K562 (cell line): ENCODE results near the gene SYNPO. TPM values are rescaled to one million over a fixed set of nuclear protein-coding genes. Genes with fewer than 3 reads are reported as not detected.

ENCODE experiments used
- CBFA2T2 ChIP-seq: fragments of 450-650 bp; conservative IDR thresholded peaks from 2 replicates; pipeline ENCODE4 v1.6.1; 2017; ENCODE audit warnings: mild to moderate bottlenecking
- CGGBP1 ChIP-seq: fragments of 250-450 bp; sonication (Bioruptor Pico); IDR thresholded peaks from 2 replicates; pipeline ENCODE4 v1.9.0; 2021; ENCODE audit warnings: mild to moderate bottlenecking
- CREB1 ChIP-seq, 2 experiments: sonication (generic) in 1 of 2; formaldehyde crosslinking in 1 of 2; IDR thresholded peaks; 2 replicates each; pipeline versions ENCODE4 v1.6.1 to v1.8.0; 2012 to 2022; ENCODE audit warnings: inconsistent platforms in 1 of 2, mild to moderate bottlenecking in 1 of 2, missing genetic modification reagents in 1 of 2, moderate library complexity in 1 of 2
- CTCF ChIP-seq, 3 experiments: IDR thresholded peaks in 2 of 3; conservative IDR thresholded peaks in 1 of 3; 2 replicates each; pipeline ENCODE4 v1.5.1; 2011 to 2012; ENCODE audit warnings: low read length in 3 of 3, mild to moderate bottlenecking in 3 of 3, control low read depth in 2 of 3, improper control_type of control experiment in 1 of 3, inconsistent platforms in 1 of 3, low read depth in 1 of 3, mixed read lengths in 1 of 3, moderate library complexity in 1 of 3; ENCODE audit not compliant: insufficient read depth in 2 of 3
- CXXC5 ChIP-seq: fragments of 250-450 bp; sonication (Bioruptor Pico); IDR thresholded peaks from 2 replicates; pipeline ENCODE4 v1.8.0; 2022; ENCODE audit warnings: inconsistent platforms, mild to moderate bottlenecking, moderate library complexity
- EGR1 ChIP-seq: fragments of 450-650 bp; conservative IDR thresholded peaks from 2 replicates; pipeline ENCODE4 v1.6.1; 2017; ENCODE audit warnings: mild to moderate bottlenecking
- GTF2A2 ChIP-seq: IDR thresholded peaks from 2 replicates; pipeline ENCODE4 v1.6.1; 2016; ENCODE audit warnings: mild to moderate bottlenecking, missing genetic modification characterization, missing compliant biosample characterization
- HDAC8 ChIP-seq: fragments of 450-650 bp; IDR thresholded peaks from 2 replicates; pipeline ENCODE4 v1.6.1; 2016; ENCODE audit warnings: mild to moderate bottlenecking, missing genetic modification characterization, moderate library complexity, missing compliant biosample characterization
- HNRNPK ChIP-seq: fragments of 200-400 bp; formaldehyde crosslinking; IDR thresholded peaks from one replicate; pipeline ENCODE4 v1.6.1; 2018; ENCODE audit warnings: mild to moderate bottlenecking, low read depth, low read length; ENCODE audit not compliant: poor library complexity, severe bottlenecking
- HOXB6 ChIP-seq: fragments of 250-450 bp; sonication (Bioruptor Pico); IDR thresholded peaks from 2 replicates; pipeline ENCODE4 v1.5.1; 2022; ENCODE audit warnings: mild to moderate bottlenecking, borderline replicate concordance
- KLF1 ChIP-seq: fragments of 450-650 bp; IDR thresholded peaks from 2 replicates; pipeline ENCODE4 v1.6.1; 2016; ENCODE audit warnings: missing genetic modification characterization, missing compliant biosample characterization
- KLF16 ChIP-seq: IDR thresholded peaks from 2 replicates; pipeline ENCODE4 v1.6.1; 2016; ENCODE audit warnings: antibody characterized with exemption
- NCOR1 ChIP-seq: fragments of 450-650 bp; IDR thresholded peaks from 2 replicates; pipeline ENCODE4 v1.6.1; 2016; ENCODE audit warnings: mild to moderate bottlenecking, moderate library complexity
- NELFE ChIP-seq: IDR thresholded peaks from 2 replicates; pipeline ENCODE4 v1.6.1; 2011; ENCODE audit warnings: mild to moderate bottlenecking; ENCODE audit not compliant: insufficient read depth, insufficient read length
- NFIC ChIP-seq: fragments of 450-650 bp; IDR thresholded peaks from 2 replicates; pipeline ENCODE4 v1.6.1; 2017; ENCODE audit warnings: mild to moderate bottlenecking, inconsistent platforms
- NR4A1 ChIP-seq, 2 experiments: fragments of 250-450 bp in 1 of 2; fragments of 450-650 bp in 1 of 2; sonication (Bioruptor Pico) in 1 of 2; IDR thresholded peaks; 2 replicates each; pipeline versions ENCODE4 v1.4.0 to v1.6.1; 2016 to 2020; ENCODE audit warnings: mild to moderate bottlenecking in 2 of 2, missing compliant biosample characterization in 1 of 2, missing genetic modification characterization in 1 of 2, moderate library complexity in 1 of 2
- PML ChIP-seq: IDR thresholded peaks from 2 replicates; pipeline ENCODE4 v1.6.1; 2012; ENCODE audit warnings: low read length, inconsistent platforms
- RCOR1 ChIP-seq, 2 experiments: IDR thresholded peaks; 2 replicates each; pipeline ENCODE4 v1.6.1; 2012; ENCODE audit warnings: low read depth in 2 of 2, low read length in 2 of 2, borderline replicate concordance in 1 of 2, improper control_type of control experiment in 1 of 2
- SMAD4 ChIP-seq: fragments of 250-450 bp; sonication (Bioruptor Pico); conservative IDR thresholded peaks from 2 replicates; pipeline ENCODE4 v1.8.0; 2021; ENCODE audit warnings: inconsistent platforms, mild to moderate bottlenecking, moderate library complexity
- SNRNP70 ChIP-seq: fragments of 200-400 bp; formaldehyde crosslinking; optimal IDR thresholded peaks from 2 replicates; pipeline ENCODE3; 2017; ENCODE audit warnings: low read depth, low read length
- XRCC5 ChIP-seq: fragments of 200-400 bp; formaldehyde crosslinking; IDR thresholded peaks from 2 replicates; pipeline ENCODE4 v1.6.1; 2017; ENCODE audit warnings: low read depth, mild to moderate bottlenecking, low read length
- ZFP1 ChIP-seq: fragments of 450-650 bp; formaldehyde crosslinking; IDR thresholded peaks from 2 replicates; pipeline ENCODE4 v1.4.0; 2020; ENCODE audit warnings: mild to moderate bottlenecking, mixed read lengths
- ZNF444 ChIP-seq: fragments of 250-450 bp; sonication (Bioruptor Pico); IDR thresholded peaks from 2 replicates; pipeline ENCODE4 v1.4.0; 2020; ENCODE audit warnings: mild to moderate bottlenecking, moderate library complexity
- polyA plus RNA-seq, 8 experiments: library from polyadenylated mRNA; depleted of rRNA in 4 of 8; stranded (reverse) in 5 of 8; unstranded in 3 of 8; fragments of >200 nt; fragmentation: Nextera tagmentation in 2 of 8; fragmentation: Illumina TruSeq in 1 of 8; extraction: Ambion mirVana in 2 of 8; extraction: Trizol in 1 of 8; gene quantifications; 2 replicates each; pipeline versions ENCODE4 v1.2.1 to v1.2.3, GENCODE V29; 2011 to 2014; ENCODE audit warnings: inconsistent platforms in 1 of 8, missing spikeins in 1 of 8
- total RNA-seq, 7 experiments: library from RNA; depleted of rRNA in 6 of 7; stranded (reverse); fragments of >200 nt in 6 of 7; fragmentation: Illumina TruSeq in 2 of 7; extraction: Trizol in 2 of 7; gene quantifications; 2 replicates each; pipeline versions ENCODE4 v1.2.1 to v1.2.3, GENCODE V29; 2011 to 2021; ENCODE audit warnings: low replicate concordance in 1 of 7
- TF ChIP-seq, protein P1 (sequence below): IDR thresholded peaks from 2 replicates; pipeline ENCODE4 v1.6.1; 2011; ENCODE audit warnings: borderline replicate concordance, low read depth, mild to moderate bottlenecking, moderate library complexity, low read length; ENCODE audit not compliant: insufficient read depth, poor library complexity, severe bottlenecking
- TF ChIP-seq, protein P2 (sequence below): sonication (generic); formaldehyde crosslinking; IDR thresholded peaks from 2 replicates; pipeline ENCODE4 v1.8.1; 2022; ENCODE audit warnings: missing genetic modification reagents

Gene SYNPO
- total and polyA plus RNA-seq, 9 of the 15 experiments (the other 6 are each of a cell fraction or from before 2014, with no cell fraction given), result 0.01 to 0.31 (median 0.03) TPM; not detected in 4

- TF ChIP-seq, protein P1, sequence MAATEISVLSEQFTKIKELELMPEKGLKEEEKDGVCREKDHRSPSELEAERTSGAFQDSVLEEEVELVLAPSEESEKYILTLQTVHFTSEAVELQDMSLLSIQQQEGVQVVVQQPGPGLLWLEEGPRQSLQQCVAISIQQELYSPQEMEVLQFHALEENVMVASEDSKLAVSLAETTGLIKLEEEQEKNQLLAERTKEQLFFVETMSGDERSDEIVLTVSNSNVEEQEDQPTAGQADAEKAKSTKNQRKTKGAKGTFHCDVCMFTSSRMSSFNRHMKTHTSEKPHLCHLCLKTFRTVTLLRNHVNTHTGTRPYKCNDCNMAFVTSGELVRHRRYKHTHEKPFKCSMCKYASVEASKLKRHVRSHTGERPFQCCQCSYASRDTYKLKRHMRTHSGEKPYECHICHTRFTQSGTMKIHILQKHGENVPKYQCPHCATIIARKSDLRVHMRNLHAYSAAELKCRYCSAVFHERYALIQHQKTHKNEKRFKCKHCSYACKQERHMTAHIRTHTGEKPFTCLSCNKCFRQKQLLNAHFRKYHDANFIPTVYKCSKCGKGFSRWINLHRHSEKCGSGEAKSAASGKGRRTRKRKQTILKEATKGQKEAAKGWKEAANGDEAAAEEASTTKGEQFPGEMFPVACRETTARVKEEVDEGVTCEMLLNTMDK, result no peak
- TF ChIP-seq PML (0 out of 2 replicates have a peak, but pooled peaks have one; percentile 40), KLF1 (tag) (no peak), SMAD4 (peak; percentile 28; the same call in 1 of the 2 replicates), CBFA2T2 (peak; percentile 92), KLF16 (peak; percentile 52), ZNF444 (no peak), SNRNP70 (no peak), CXXC5 (no peak), GTF2A2 (no peak), XRCC5 (no peak), HDAC8 (tag) (no peak), NCOR1 (peak; percentile 81), ZFP1 (no peak), NELFE (no peak), NFIC (peak; percentile 92), CGGBP1 (no peak), RCOR1 (IDR thresholded peaks at IDR 0.05; ENCODE audit: borderline replicate concordance in 1 of 2, low read depth in 2 of 2, low read length in 2 of 2) (peak; percentile 77 to 93), HNRNPK (no peak), CTCF (IDR thresholded peaks at IDR 0.05 in 2 of 3, conservative IDR thresholded peaks at IDR 0.05 in 1 of 3; ENCODE audit: insufficient read depth in 2 of 3, low read depth in 1 of 3, low read length in 3 of 3) (no peak), EGR1 (peak; percentile 26; the same call in 1 of the 2 replicates), CREB1 (IDR thresholded peaks at IDR 0.05) (no peak), CREB1 (CRISPR knock-in tag; IDR thresholded peaks at IDR 0.05) (no peak), HOXB6 (CRISPR knock-in tag) (no peak), NR4A1 (CRISPR knock-in tag; IDR thresholded peaks at IDR 0.05) (no peak), NR4A1 (tag; IDR thresholded peaks at IDR 0.05) (no peak)
- TF ChIP-seq, protein P2, sequence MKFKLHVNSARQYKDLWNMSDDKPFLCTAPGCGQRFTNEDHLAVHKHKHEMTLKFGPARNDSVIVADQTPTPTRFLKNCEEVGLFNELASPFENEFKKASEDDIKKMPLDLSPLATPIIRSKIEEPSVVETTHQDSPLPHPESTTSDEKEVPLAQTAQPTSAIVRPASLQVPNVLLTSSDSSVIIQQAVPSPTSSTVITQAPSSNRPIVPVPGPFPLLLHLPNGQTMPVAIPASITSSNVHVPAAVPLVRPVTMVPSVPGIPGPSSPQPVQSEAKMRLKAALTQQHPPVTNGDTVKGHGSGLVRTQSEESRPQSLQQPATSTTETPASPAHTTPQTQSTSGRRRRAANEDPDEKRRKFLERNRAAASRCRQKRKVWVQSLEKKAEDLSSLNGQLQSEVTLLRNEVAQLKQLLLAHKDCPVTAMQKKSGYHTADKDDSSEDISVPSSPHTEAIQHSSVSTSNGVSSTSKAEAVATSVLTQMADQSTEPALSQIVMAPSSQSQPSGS (CRISPR knock-in tag), result no peak
Measured at GRCh38 chr5:150616024-150616470, 24.4 kb upstream of the SYNPO start (continued).
